HepG2 (cell line): ENCODE measurements around the gene CBLN3. TPM values are rescaled to one million over a fixed set of nuclear protein-coding genes. Genes with fewer than 3 reads are reported as not detected.
A peak's percentile ranks its signal among the peaks of the same experiment; 100 is the strongest.

Experiments used
- NCOA2 ChIP-seq: sonication (generic); formaldehyde crosslinking; IDR thresholded peaks from 2 replicates; pipeline ENCODE4 v1.8.0; 2022; ENCODE audit warnings: inconsistent platforms
- RXRA ChIP-seq: sonication (generic); formaldehyde crosslinking; IDR thresholded peaks from 2 replicates; pipeline ENCODE4 v1.5.1; 2020; ENCODE audit warnings: missing genetic modification reagents
- ZNF546 ChIP-seq: sonication (generic); formaldehyde crosslinking; conservative IDR thresholded peaks from 2 replicates; pipeline ENCODE4 v1.8.1; 2023; ENCODE audit warnings: mild to moderate bottlenecking, missing genetic modification reagents
- ZNF619 ChIP-seq: sonication (generic); formaldehyde crosslinking; IDR thresholded peaks from 2 replicates; pipeline ENCODE4 v1.4.0; 2020; ENCODE audit warnings: mild to moderate bottlenecking, missing genetic modification reagents
- ZNF788 ChIP-seq: sonication (generic); formaldehyde crosslinking; IDR thresholded peaks from 2 replicates; pipeline ENCODE4 v1.5.0; 2020; ENCODE audit warnings: mild to moderate bottlenecking, missing genetic modification reagents, borderline replicate concordance
- polyA plus RNA-seq, 8 experiments: library from polyadenylated mRNA; depleted of rRNA in 3 of 8; stranded (reverse) in 7 of 8; unstranded in 1 of 8; fragments of >200 nt; fragmentation: Illumina TruSeq in 4 of 8; extraction: Trizol in 4 of 8; gene quantifications; 2 replicates each; pipeline versions ENCODE4 v1.2.1 to v1.2.3, GENCODE V29; 2011 to 2016; ENCODE audit warnings: low read depth in 4 of 8, missing spikeins in 1 of 8, mixed read lengths in 1 of 8; ENCODE audit not compliant: insufficient read depth in 1 of 8
- total RNA-seq, 5 experiments: library from RNA; depleted of rRNA; stranded (reverse); fragments of >200 nt; fragmentation: Illumina TruSeq; extraction: Trizol; gene quantifications; 2 replicates each; pipeline ENCODE4 v1.2.3, GENCODE V29; 2016; ENCODE audit warnings: low read depth in 1 of 5
- TF ChIP-seq, protein P1 (sequence below): sonication (generic); formaldehyde crosslinking; IDR thresholded peaks from 2 replicates; pipeline ENCODE4 v1.5.1; 2020; ENCODE audit warnings: mild to moderate bottlenecking, missing genetic modification reagents, borderline replicate concordance
- TF ChIP-seq, protein P2 (sequence below): sonication (generic); formaldehyde crosslinking; conservative IDR thresholded peaks from 2 replicates; pipeline ENCODE4 v1.4.0; 2020; ENCODE audit warnings: missing genetic modification reagents
- TF ChIP-seq, protein P3 (sequence below), 2 experiments: sonication (generic) in 1 of 2; formaldehyde crosslinking in 1 of 2; IDR thresholded peaks; 2 replicates each; pipeline versions ENCODE4 v1.4.0 to v1.6.1; 2018 to 2020; ENCODE audit warnings: missing genetic modification reagents in 2 of 2, borderline replicate concordance in 1 of 2, low read depth in 1 of 2, mild to moderate bottlenecking in 1 of 2, missing biosample characterization in 1 of 2
- TF ChIP-seq, protein P4 (sequence below): sonication (generic); formaldehyde crosslinking; IDR thresholded peaks from 2 replicates; pipeline ENCODE4 v1.5.0; 2020; ENCODE audit warnings: mild to moderate bottlenecking, missing genetic modification reagents
- TF ChIP-seq, protein P5 (sequence below): sonication (generic); formaldehyde crosslinking; IDR thresholded peaks from 2 replicates; pipeline ENCODE4 v1.4.0; 2020; ENCODE audit warnings: low read depth, mild to moderate bottlenecking, missing genetic modification reagents
- TF ChIP-seq, protein P6 (sequence below): sonication (generic); formaldehyde crosslinking; IDR thresholded peaks from 2 replicates; pipeline ENCODE4 v1.4.0; 2020; ENCODE audit warnings: mild to moderate bottlenecking, missing genetic modification reagents

CBLN3 gene
- total and polyA plus RNA-seq, 2 of the 13 experiments (the other 11 are each of a cell fraction or from before 2014, with no cell fraction given): 0.66 to 0.98 TPM

DNA sequence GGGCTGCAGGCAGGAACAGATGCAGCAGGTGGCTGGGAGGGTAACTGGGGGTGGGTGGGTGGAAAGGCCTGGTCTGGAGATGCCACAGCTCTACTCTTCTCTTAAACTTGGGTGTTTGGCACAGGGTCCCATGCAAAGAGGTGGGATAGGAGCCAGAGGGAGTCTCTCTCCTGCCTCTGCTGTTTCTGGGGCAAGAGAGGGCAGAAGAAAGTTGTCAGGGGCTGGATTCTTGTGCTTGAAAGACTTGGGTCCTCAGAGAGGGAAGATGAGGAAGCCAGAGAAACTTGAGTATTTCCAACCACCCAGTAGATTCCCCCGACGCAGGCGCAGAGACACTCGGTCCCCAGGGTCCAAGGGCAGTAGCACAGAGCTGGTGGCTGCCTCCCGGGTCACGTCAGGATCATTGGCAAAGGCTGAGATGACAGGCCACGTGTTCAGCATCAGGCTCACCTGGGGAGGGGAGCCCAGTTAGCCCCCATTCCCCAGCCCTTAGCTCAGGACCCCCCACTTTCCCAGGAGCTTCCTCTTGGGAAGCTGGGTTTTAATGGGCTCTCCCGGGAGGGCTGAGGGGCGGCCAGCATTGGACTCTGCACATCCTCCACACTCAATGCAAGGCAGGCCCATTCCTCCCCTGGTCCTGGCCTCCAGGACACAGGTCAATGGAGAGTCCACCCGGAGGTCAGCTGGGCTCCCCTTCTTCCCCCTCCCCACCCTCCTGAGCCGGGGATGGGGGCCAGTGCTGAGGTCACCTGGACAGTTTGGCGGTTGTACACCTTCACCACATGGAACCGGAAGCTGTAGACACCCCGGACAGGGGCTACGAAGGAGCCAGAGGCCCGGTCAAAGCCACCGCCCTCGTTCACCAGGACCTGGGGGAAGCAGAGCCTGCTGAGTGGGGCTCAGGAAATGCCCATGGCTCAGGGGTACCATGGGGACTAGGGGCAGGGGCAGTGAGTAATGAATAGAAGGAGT lies 1.6 kb downstream of the CBLN3 start (continued):
- TF ChIP-seq, protein P1, sequence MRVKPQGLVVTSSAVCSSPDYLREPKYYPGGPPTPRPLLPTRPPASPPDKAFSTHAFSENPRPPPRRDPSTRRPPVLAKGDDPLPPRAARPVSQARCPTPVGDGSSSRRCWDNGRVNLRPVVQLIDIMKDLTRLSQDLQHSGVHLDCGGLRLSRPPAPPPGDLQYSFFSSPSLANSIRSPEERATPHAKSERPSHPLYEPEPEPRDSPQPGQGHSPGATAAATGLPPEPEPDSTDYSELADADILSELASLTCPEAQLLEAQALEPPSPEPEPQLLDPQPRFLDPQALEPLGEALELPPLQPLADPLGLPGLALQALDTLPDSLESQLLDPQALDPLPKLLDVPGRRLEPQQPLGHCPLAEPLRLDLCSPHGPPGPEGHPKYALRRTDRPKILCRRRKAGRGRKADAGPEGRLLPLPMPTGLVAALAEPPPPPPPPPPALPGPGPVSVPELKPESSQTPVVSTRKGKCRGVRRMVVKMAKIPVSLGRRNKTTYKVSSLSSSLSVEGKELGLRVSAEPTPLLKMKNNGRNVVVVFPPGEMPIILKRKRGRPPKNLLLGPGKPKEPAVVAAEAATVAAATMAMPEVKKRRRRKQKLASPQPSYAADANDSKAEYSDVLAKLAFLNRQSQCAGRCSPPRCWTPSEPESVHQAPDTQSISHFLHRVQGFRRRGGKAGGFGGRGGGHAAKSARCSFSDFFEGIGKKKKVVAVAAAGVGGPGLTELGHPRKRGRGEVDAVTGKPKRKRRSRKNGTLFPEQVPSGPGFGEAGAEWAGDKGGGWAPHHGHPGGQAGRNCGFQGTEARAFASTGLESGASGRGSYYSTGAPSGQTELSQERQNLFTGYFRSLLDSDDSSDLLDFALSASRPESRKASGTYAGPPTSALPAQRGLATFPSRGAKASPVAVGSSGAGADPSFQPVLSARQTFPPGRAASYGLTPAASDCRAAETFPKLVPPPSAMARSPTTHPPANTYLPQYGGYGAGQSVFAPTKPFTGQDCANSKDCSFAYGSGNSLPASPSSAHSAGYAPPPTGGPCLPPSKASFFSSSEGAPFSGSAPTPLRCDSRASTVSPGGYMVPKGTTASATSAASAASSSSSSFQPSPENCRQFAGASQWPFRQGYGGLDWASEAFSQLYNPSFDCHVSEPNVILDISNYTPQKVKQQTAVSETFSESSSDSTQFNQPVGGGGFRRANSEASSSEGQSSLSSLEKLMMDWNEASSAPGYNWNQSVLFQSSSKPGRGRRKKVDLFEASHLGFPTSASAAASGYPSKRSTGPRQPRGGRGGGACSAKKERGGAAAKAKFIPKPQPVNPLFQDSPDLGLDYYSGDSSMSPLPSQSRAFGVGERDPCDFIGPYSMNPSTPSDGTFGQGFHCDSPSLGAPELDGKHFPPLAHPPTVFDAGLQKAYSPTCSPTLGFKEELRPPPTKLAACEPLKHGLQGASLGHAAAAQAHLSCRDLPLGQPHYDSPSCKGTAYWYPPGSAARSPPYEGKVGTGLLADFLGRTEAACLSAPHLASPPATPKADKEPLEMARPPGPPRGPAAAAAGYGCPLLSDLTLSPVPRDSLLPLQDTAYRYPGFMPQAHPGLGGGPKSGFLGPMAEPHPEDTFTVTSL (CRISPR knock-in tag): no peak
- TF ChIP-seq, protein P2, sequence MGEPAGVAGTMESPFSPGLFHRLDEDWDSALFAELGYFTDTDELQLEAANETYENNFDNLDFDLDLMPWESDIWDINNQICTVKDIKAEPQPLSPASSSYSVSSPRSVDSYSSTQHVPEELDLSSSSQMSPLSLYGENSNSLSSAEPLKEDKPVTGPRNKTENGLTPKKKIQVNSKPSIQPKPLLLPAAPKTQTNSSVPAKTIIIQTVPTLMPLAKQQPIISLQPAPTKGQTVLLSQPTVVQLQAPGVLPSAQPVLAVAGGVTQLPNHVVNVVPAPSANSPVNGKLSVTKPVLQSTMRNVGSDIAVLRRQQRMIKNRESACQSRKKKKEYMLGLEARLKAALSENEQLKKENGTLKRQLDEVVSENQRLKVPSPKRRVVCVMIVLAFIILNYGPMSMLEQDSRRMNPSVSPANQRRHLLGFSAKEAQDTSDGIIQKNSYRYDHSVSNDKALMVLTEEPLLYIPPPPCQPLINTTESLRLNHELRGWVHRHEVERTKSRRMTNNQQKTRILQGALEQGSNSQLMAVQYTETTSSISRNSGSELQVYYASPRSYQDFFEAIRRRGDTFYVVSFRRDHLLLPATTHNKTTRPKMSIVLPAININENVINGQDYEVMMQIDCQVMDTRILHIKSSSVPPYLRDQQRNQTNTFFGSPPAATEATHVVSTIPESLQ (CRISPR knock-in tag): 0 out of 2 replicates have a peak, but pooled peaks have one; percentile 67
- TF ChIP-seq ZNF546 (CRISPR knock-in tag): peak; percentile 60; the same call in 1 of the 2 replicates
- TF ChIP-seq, protein P3, sequence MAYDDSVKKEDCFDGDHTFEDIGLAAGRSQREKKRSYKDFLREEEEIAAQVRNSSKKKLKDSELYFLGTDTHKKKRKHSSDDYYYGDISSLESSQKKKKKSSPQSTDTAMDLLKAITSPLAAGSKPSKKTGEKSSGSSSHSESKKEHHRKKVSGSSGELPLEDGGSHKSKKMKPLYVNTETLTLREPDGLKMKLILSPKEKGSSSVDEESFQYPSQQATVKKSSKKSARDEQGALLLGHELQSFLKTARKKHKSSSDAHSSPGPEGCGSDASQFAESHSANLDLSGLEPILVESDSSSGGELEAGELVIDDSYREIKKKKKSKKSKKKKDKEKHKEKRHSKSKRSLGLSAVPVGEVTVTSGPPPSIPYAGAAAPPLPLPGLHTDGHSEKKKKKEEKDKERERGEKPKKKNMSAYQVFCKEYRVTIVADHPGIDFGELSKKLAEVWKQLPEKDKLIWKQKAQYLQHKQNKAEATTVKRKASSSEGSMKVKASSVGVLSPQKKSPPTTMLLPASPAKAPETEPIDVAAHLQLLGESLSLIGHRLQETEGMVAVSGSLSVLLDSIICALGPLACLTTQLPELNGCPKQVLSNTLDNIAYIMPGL (CRISPR knock-in tag; IDR thresholded peaks at IDR 0.05; ENCODE audit: borderline replicate concordance in 1 of 2, low read depth in 1 of 2): 0 out of 4 replicates have a peak, but pooled peaks of 1 of the 2 experiments have one; percentile 12
- TF ChIP-seq, protein P4, sequence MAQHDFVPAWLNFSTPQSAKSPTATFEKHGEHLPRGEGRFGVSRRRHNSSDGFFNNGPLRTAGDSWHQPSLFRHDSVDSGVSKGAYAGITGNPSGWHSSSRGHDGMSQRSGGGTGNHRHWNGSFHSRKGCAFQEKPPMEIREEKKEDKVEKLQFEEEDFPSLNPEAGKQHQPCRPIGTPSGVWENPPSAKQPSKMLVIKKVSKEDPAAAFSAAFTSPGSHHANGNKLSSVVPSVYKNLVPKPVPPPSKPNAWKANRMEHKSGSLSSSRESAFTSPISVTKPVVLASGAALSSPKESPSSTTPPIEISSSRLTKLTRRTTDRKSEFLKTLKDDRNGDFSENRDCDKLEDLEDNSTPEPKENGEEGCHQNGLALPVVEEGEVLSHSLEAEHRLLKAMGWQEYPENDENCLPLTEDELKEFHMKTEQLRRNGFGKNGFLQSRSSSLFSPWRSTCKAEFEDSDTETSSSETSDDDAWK: no peak
- 0 out of 2 replicates have a peak, but pooled peaks have one; percentile 35 for TF ChIP-seq NCOA2 (CRISPR knock-in tag)
- TF ChIP-seq, protein P5, sequence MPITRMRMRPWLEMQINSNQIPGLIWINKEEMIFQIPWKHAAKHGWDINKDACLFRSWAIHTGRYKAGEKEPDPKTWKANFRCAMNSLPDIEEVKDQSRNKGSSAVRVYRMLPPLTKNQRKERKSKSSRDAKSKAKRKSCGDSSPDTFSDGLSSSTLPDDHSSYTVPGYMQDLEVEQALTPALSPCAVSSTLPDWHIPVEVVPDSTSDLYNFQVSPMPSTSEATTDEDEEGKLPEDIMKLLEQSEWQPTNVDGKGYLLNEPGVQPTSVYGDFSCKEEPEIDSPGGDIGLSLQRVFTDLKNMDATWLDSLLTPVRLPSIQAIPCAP (CRISPR knock-in tag): no peak
- TF ChIP-seq ZNF619 (CRISPR knock-in tag): peak; percentile 80; the same call in 1 of the 2 replicates
- TF ChIP-seq RXRA (CRISPR knock-in tag): peak; percentile 78; the same call in 1 of the 2 replicates
- TF ChIP-seq, protein P6, sequence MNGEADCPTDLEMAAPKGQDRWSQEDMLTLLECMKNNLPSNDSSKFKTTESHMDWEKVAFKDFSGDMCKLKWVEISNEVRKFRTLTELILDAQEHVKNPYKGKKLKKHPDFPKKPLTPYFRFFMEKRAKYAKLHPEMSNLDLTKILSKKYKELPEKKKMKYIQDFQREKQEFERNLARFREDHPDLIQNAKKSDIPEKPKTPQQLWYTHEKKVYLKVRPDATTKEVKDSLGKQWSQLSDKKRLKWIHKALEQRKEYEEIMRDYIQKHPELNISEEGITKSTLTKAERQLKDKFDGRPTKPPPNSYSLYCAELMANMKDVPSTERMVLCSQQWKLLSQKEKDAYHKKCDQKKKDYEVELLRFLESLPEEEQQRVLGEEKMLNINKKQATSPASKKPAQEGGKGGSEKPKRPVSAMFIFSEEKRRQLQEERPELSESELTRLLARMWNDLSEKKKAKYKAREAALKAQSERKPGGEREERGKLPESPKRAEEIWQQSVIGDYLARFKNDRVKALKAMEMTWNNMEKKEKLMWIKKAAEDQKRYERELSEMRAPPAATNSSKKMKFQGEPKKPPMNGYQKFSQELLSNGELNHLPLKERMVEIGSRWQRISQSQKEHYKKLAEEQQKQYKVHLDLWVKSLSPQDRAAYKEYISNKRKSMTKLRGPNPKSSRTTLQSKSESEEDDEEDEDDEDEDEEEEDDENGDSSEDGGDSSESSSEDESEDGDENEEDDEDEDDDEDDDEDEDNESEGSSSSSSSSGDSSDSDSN (CRISPR knock-in tag): no peak
- no peak; the same call in 1 of the 2 replicates for TF ChIP-seq ZNF788 (CRISPR knock-in tag)
